Mesothelial cell of epicardium (in vitro differentiated cells): ENCODE data around the gene CTNNA3. TPM values are rescaled to one million over a fixed set of nuclear protein-coding genes. Genes with fewer than 3 reads are reported as not detected.

Source experiments
- DNase-seq, 2 experiments: peaks; one replicate each; pipeline ENCODE4 v3.0.0; 2021; ENCODE audit warnings: low spot score in 2 of 2; ENCODE audit not compliant: unreplicated experiment in 2 of 2
- H3K27ac Mint-ChIP-seq: 2 replicates; pipeline ENCODE4 v1.8.0; 2021; ENCODE audit warnings: mixed read lengths
- H3K27me3 Mint-ChIP-seq: 2 replicates; pipeline ENCODE4 v1.8.0; 2021; ENCODE audit warnings: low read depth, mixed read lengths
- H3K36me3 Mint-ChIP-seq: 2 replicates; pipeline ENCODE4 v1.8.0; 2021; ENCODE audit warnings: mixed read lengths
- H3K4me1 Mint-ChIP-seq: 2 replicates; pipeline ENCODE4 v1.8.0; 2021; ENCODE audit warnings: mixed read lengths
- H3K4me3 Mint-ChIP-seq: 2 replicates; pipeline ENCODE4 v1.8.0; 2021; ENCODE audit warnings: mild to moderate bottlenecking, moderate library complexity, mixed read lengths
- H3K9me3 Mint-ChIP-seq: 2 replicates; pipeline ENCODE4 v1.8.0; 2021; ENCODE audit warnings: mixed read lengths
- total RNA-seq: library from RNA; stranded (reverse); gene quantifications from 3 replicates; pipeline ENCODE4 v1.2.1, GENCODE V29; 2021
- TF ChIP-seq, protein P1 (sequence below): fragments of 200-600 bp; sonication (generic); IDR thresholded peaks from one replicate; pipeline ENCODE4 v1.5.0; 2021; ENCODE audit warnings: antibody characterized with exemption; ENCODE audit not compliant: unreplicated experiment

The CTNNA3 gene
- total RNA-seq, 1 donor from 2014 or later, result 14.2 TPM

DNA sequence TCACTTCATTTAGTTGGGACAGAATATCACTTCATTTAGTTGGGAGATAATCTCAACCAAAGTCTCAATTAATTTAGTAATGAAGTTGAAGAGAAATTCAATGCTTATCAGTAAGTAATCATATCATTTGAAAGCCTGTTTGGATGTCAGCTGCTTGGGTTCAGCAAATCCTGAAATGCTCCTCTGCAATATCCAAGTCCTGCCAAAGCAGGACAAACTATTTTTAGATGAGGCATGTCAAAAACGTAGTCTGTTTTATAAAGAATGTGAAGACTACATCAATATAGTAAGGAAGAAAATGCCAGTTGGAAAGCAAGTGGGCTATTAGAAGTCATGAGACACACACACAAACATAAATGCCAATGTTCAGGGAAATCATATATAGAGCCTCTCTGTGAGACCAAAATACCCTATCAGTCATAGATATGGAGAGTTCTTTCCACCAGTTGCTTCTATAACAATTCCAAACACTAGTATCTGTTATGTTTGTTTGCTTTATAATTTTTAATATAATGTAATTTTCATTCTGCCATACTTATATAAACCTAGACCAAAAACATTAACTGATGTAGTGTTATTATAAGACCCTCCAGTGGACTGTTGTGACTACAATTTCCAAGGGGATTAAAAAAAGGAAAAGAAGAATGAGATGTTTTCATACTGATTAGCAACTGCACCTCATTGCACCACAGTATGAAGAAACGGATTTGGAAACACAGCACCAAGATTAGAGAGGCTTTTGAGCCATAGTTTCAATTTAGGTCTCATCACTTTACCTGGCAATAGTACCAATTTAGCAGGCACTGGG is 609.5 kb downstream of the CTNNA3 start:
- TF ChIP-seq, protein P1, sequence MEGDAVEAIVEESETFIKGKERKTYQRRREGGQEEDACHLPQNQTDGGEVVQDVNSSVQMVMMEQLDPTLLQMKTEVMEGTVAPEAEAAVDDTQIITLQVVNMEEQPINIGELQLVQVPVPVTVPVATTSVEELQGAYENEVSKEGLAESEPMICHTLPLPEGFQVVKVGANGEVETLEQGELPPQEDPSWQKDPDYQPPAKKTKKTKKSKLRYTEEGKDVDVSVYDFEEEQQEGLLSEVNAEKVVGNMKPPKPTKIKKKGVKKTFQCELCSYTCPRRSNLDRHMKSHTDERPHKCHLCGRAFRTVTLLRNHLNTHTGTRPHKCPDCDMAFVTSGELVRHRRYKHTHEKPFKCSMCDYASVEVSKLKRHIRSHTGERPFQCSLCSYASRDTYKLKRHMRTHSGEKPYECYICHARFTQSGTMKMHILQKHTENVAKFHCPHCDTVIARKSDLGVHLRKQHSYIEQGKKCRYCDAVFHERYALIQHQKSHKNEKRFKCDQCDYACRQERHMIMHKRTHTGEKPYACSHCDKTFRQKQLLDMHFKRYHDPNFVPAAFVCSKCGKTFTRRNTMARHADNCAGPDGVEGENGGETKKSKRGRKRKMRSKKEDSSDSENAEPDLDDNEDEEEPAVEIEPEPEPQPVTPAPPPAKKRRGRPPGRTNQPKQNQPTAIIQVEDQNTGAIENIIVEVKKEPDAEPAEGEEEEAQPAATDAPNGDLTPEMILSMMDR, result no peak
- DNase-seq, result no peak
- Mint-ChIP-seq H3K36me3 (no peaks in the 10 kb centered on the region), H3K9me3 (no peaks in the 10 kb centered on the region), H3K27me3 (no peaks in the 10 kb centered on the region), H3K4me3 (no peak overlapping the region), H3K4me1 (peaks cover 33% of the 10 kb centered on the region), H3K27ac (peak overlapping the region; percentile 13)

GRCh38 chr10:67079126-67079525 is 616.9 kb downstream of the CTNNA3 start:
- no peaks in the 10 kb centered on the region for H3K27me3 Mint-ChIP-seq
- peak overlapping the region; percentile 70 for H3K27ac Mint-ChIP-seq
- DNase-seq, result peak in 1 of 2 experiments; percentile 32
- no peaks in the 10 kb centered on the region for H3K36me3 Mint-ChIP-seq
- H3K4me3 Mint-ChIP-seq, result no peak overlapping the region
- TF ChIP-seq, protein P1, result no peak
- no peaks in the 10 kb centered on the region for H3K9me3 Mint-ChIP-seq
- peaks cover 31% of the 10 kb centered on the region for H3K4me1 Mint-ChIP-seq

DNA sequence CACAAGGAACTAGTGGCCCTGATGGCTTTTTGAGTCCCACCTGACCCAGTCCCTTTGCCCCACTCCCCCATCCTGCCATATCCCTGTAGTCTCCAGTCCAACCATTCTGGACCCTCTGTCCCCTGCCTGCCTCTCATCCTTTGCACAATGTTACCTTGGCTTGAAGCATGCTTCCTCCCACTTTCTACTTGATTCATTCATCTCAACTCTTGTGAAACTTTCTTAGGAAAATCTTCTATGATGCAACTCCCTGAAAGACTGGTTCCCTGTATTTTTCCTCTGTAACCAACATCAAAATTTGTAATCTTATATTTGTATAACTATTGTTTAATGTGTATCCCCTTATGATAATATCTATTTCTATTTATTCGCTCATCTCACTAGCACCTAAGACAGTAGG is 618.6 kb downstream of the CTNNA3 start:
- no peak overlapping the region for H3K4me3 Mint-ChIP-seq
- no peaks in the 10 kb centered on the region for H3K36me3 Mint-ChIP-seq
- TF ChIP-seq, protein P1, result no peak
- H3K27me3 Mint-ChIP-seq, result no peaks in the 10 kb centered on the region
- no peak for DNase-seq
- no peak overlapping the region for H3K27ac Mint-ChIP-seq
- peaks cover 31% of the 10 kb centered on the region for H3K4me1 Mint-ChIP-seq
- H3K9me3 Mint-ChIP-seq, result no peaks in the 10 kb centered on the region

GRCh38 chr10:67076144-67076543 is 619.9 kb downstream of the CTNNA3 start:
- peak overlapping the region; percentile 28 for H3K27ac Mint-ChIP-seq

GRCh38 chr10:67075491-67075971 is 620.5 kb downstream of the CTNNA3 start:
- Mint-ChIP-seq H3K27ac (no peak overlapping the region), H3K36me3 (no peaks in the 10 kb centered on the region), H3K4me3 (no peak overlapping the region), H3K9me3 (no peaks in the 10 kb centered on the region), H3K4me1 (peaks cover 31% of the 10 kb centered on the region), H3K27me3 (no peaks in the 10 kb centered on the region)
- TF ChIP-seq, protein P1, result no peak
- DNase-seq, result no peak

More at GRCh38 chr10:67076144-67076543, 619.9 kb downstream of the CTNNA3 start:
- Mint-ChIP-seq H3K36me3 (no peaks in the 10 kb centered on the region), H3K9me3 (no peaks in the 10 kb centered on the region), H3K4me1 (peaks cover 31% of the 10 kb centered on the region), H3K27me3 (no peaks in the 10 kb centered on the region), H3K4me3 (no peak overlapping the region)
- DNase-seq, result no peak
- TF ChIP-seq, protein P1, result no peak
